ENCODE data around the gene RBM47.

GRCh38 chr4:40479378-40479777 is 150.3 kb downstream of the RBM47 start:
- no peak for TF ChIP-seq POLR2A (IDR thresholded peaks at IDR 0.05; ENCODE audit: low read depth, low read length)
- TF ChIP-seq CTCF (conservative IDR thresholded peaks at IDR 0.05; ENCODE audit: low read depth, low read length): no peak
- no peak for TF ChIP-seq CEBPB (IDR thresholded peaks at IDR 0.05; ENCODE audit: low read depth, low read length)
- no peak for TF ChIP-seq FOS (IDR thresholded peaks at IDR 0.05; ENCODE audit: low read depth, low read length)
- no peak for TF ChIP-seq BHLHE40 (IDR thresholded peaks at IDR 0.05; ENCODE audit: low read depth, low read length)
- TF ChIP-seq RCOR1 (IDR thresholded peaks at IDR 0.05; ENCODE audit: insufficient replicate concordance, low read length): no peak
- no peak for TF ChIP-seq CHD1 (IDR thresholded peaks at IDR 0.05; ENCODE audit: low read depth, low read length)
- TF ChIP-seq USF2 (IDR thresholded peaks at IDR 0.05; ENCODE audit: low read depth, low read length): no peak
